C4-2B (cell line): Measurements from ENCODE around the gene LOXL4.

Experiments used
- CTCF ChIP-seq: fragments of 450-650 bp; conservative IDR thresholded peaks from 2 replicates; pipeline ENCODE4 v1.5.1; 2017; ENCODE audit warnings: mild to moderate bottlenecking
- ZFX ChIP-seq: fragments of 450-650 bp; IDR thresholded peaks from 2 replicates; pipeline ENCODE4 v1.6.1; 2017

- TF ChIP-seq CTCF (no peak), ZFX (no peak)
Measured at GRCh38 chr10:98300526-98301229, 32.7 kb upstream of the LOXL4 start.
